HG02943 (cell line): ENCODE results near the gene RBP5.

Source experiments
- ATAC-seq: cut with Tn5 transposase; IDR thresholded peaks from one replicate; pipeline ENCODE4 v1.9.1; 2021; ENCODE audit warnings: mild to moderate bottlenecking, low read depth, moderate library complexity; ENCODE audit not compliant: unreplicated experiment

RBP5 gene

DNA sequence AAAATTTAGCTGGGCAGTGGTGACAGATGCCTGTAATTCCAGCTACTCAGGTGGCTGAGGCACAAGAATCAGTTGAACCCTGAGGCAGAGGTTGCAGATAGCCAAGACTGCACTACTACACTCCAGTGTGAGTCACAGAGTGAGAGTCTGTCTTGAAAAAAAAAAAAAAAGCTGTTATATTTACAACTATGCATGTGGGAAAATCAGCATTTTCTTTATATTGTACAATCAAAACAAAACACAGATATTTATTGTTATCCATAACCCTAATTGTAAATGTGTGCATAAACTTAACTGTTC lies 48.9 kb downstream of the RBP5 start:
- no peak for ATAC-seq

GRCh38 chr12:7078163-7078562 lies 50.5 kb downstream of the RBP5 start:
- ATAC-seq: no peak

- no peak for ATAC-seq
These were observed 52.2 kb downstream of the RBP5 start for GRCh38 chr12:7076493-7076892.

DNA sequence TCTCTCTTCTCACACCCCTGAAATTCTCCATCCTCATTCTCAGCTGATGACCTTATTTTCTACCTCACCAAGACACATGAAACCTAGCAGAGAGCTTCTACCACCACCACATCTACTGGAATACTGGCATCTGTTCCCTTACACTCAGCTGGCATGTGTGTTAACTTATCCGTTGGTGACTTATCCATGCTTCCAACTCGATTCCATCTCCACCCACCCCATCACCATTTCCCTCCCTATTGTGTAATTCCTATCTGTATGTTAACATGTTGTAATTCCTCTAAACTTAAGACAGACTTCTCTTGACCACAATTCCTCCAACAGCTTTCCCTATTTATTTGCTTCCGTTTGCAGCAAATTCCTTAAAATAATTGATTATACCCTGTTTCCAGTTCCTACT lies 52.8 kb downstream of the RBP5 start:
- ATAC-seq: no peak

GRCh38 chr12:7075518-7075917 lies 53.2 kb downstream of the RBP5 start:
- ATAC-seq: no peak

DNA sequence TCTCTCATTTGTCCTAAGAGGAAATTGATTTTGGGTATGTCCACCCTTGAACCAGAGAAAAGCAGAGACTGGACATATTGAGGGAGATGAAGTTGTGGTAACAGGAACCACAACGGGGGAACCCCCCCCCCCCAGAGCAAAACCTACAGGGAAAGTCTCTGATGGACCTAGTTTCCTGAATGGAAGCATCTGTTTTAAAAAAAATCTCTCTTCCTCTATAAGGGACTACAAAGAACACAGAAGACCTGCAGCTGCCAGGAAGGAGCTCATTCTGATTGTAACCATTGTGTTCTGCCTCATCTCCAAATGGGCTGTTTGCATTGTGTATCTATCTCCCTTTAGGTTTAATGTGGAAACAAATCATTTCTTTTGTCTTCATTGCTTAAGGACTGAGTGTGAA lies 54.7 kb downstream of the RBP5 start:
- ATAC-seq: no peak
